ENCODE measurements around the gene GPNMB. TPM values are rescaled to one million over a fixed set of nuclear protein-coding genes. Genes with fewer than 3 reads are reported as not detected.

The GPNMB gene
- total RNA-seq, 1 experiment from 2014 or later: 1.2 TPM

DNA sequence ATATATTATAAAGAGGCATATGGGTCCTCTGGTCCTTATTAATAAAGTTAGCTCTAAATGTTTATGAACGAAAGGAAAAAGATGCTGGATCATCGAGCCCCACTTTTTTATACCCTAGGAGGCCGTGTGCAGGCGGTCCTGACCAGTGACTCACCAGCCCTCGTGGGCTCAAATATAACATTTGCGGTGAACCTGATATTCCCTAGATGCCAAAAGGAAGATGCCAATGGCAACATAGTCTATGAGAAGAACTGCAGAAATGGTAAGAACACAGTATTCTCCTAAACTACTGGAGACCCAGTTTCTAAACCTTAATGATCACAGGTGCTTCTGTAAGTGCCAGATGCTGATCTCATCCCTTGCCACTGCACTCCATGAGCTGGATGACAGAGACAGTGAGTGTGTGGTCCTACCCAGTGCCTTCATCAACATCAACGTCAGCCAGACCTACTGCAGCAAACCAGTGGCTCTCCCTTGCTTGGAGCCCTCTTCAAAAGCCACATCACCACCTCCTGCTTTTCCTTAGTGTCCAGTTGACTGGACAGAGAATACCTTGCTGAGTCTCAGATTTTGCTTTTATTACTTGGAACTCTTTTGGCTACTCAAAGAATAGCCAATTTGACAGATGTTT, 7.6 kb downstream of the GPNMB start:
- no peak overlapping the region for H2AK5ac ChIP-seq (ENCODE audit: insufficient read length, low read length)
- WGBS (ENCODE audit: extremely low coverage, insufficient read length, low lambda C conversion rate): no CpG with 5 or more reads among the region's 7 CpGs
- H3K27ac Mint-ChIP-seq: no peak overlapping the region

More for the DNA sequence above, 7.6 kb downstream of the GPNMB start:
- Mint-ChIP-seq H3K9me3 (peaks cover 0 to 4% of the 10 kb centered on the region in 2 experiments; a peak in 1 of 5 replicates), H3K4me1 (no peaks in the 10 kb centered on the region; a peak in 1 of 4 replicates), H3K36me3 (ENCODE audit: insufficient read depth in 1 of 3, low read depth in 3 of 3) (no peaks in the 10 kb centered on the region), H3K4me3 (no peak overlapping the region), H3K27me3 (ENCODE audit: low read depth) (peaks cover 5% of the 10 kb centered on the region; the same call in 1 of the 2 replicates)
- Histone ChIP-seq H3K18ac (ENCODE audit: insufficient read length, low read depth, low read length) (no peak overlapping the region), H4K20me1 (ENCODE audit: control insufficient read depth, insufficient read depth, insufficient read length) (no peaks in the 10 kb centered on the region), H3K79me1 (ENCODE audit: insufficient read depth, low read depth, low read length, poor library complexity, severe bottlenecking) (no peaks in the 10 kb centered on the region), H3K14ac (ENCODE audit: insufficient read depth, low read length) (no peak overlapping the region), H4K8ac (replicated peaks; ENCODE audit: insufficient read length, low read depth, low read length) (no peak overlapping the region), H2BK20ac (ENCODE audit: low read depth, low read length, poor library complexity, severe bottlenecking) (no peak overlapping the region), H3K27ac (ENCODE audit: insufficient read length, low read depth, low read length) (no peak overlapping the region), H3K4me1 (ENCODE audit: insufficient read depth, low read length) (no peaks in the 10 kb centered on the region), H3K4me2 (ENCODE audit: insufficient read depth, insufficient read length, low read length) (no peak overlapping the region), H3K9me3 (ENCODE audit: control insufficient read depth, low read depth, low read length) (no peaks in the 10 kb centered on the region), H3K79me2 (ENCODE audit: insufficient read depth, low read length) (no peaks in the 10 kb centered on the region), H3T11ph (ENCODE audit: low read length) (no peak overlapping the region), H2BK12ac (ENCODE audit: insufficient read length, low read depth, low read length) (no peak overlapping the region), H2BK120ac (ENCODE audit: low read depth, low read length, poor library complexity, severe bottlenecking) (no peak overlapping the region), H2BK5ac (ENCODE audit: insufficient read length, low read length) (no peak overlapping the region), H3K56ac (ENCODE audit: insufficient read length, low read depth, low read length) (no peak overlapping the region), H4K91ac (ENCODE audit: insufficient read length, low read depth, low read length) (no peak overlapping the region), H4K5ac (ENCODE audit: insufficient read length, low read depth, low read length) (no peak overlapping the region), H3K27me3 (ENCODE audit: insufficient read depth, low read length) (no peaks in the 10 kb centered on the region), H3K23ac (ENCODE audit: insufficient read length, low read depth, low read length) (no peak overlapping the region), H3K4ac (ENCODE audit: low read depth, low read length) (no peak overlapping the region), H3K9ac (ENCODE audit: extremely low read depth, insufficient read length, low read length) (no peak overlapping the region), H3K23me2 (ENCODE audit: insufficient read length, low read depth, low read length, poor library complexity, severe bottlenecking) (no peaks in the 10 kb centered on the region), H2AFZ (ENCODE audit: low read length) (no peak overlapping the region), H2BK15ac (ENCODE audit: low read depth, low read length) (no peak overlapping the region)
- TF ChIP-seq, protein P1, sequence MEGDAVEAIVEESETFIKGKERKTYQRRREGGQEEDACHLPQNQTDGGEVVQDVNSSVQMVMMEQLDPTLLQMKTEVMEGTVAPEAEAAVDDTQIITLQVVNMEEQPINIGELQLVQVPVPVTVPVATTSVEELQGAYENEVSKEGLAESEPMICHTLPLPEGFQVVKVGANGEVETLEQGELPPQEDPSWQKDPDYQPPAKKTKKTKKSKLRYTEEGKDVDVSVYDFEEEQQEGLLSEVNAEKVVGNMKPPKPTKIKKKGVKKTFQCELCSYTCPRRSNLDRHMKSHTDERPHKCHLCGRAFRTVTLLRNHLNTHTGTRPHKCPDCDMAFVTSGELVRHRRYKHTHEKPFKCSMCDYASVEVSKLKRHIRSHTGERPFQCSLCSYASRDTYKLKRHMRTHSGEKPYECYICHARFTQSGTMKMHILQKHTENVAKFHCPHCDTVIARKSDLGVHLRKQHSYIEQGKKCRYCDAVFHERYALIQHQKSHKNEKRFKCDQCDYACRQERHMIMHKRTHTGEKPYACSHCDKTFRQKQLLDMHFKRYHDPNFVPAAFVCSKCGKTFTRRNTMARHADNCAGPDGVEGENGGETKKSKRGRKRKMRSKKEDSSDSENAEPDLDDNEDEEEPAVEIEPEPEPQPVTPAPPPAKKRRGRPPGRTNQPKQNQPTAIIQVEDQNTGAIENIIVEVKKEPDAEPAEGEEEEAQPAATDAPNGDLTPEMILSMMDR (conservative IDR thresholded peaks at IDR 0.05): no peak
- no peak for DNase-seq
